ENCODE measurements around the gene ZCCHC10. TPM values are rescaled to one million over a fixed set of nuclear protein-coding genes. Genes with fewer than 3 reads are reported as not detected.
"Not testable (repeated sequence)": the region's sequence is repeated elsewhere in the genome, so short reads cannot be mapped to it uniquely, and the experiment has no call there.

The ZCCHC10 gene
- total and polyA plus RNA-seq, 10 of the 15 experiments (the other 5 are each of a cell fraction or from before 2014, with no cell fraction given): 16.8 to 117 (median 53.5) TPM

DNA sequence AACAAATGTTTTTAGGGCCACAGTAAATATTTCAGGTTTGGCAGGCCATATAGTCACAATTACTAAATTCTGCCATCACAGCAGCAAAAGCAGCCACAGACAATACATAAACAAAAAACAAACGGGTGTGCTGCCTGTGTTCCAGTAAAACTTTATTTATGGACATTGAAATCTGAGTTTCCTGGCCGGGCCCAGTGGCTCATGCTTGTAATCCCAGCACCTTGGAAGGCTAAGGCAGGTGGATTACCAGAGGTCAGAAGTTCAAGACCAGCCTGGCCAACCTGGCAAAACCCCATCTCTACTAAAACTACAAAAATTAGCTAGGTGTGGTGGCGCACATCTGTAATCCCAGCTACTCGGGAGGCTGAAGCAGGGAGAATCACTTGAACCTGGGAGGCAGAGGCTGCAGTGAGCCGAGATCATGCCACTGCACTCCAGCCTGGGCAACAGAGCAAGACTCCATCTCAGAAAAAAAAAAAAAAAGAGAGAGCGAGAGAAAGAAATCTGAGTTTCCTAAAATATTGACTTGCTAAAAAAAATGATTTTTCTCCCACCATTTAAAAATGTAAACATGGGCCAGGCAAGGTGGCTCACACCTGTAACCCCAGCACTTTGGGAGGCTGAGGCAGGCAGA lies 70.1 kb downstream of the ZCCHC10 start:
- WGBS (ENCODE audit: insufficient coverage, insufficient replicate concordance, low lambda C conversion rate, missing lambda C conversion rate): 86% methylated on average over 5 of the region's 6 CpGs
- DNase-seq (ENCODE audit: low read depth, low spot score); POLR2A ChIA-PET; BruUV-seq (replicated peaks); H4K20me1 ChIP-seq (ENCODE audit: control insufficient read depth, insufficient read depth); CTCF ChIA-PET; ATAC-seq; SMC1A ChIA-PET (ENCODE audit: uncharacterized antibody, unreplicated experiment); H3K4me2 ChIP-seq (ENCODE audit: control insufficient read depth, insufficient read depth); H2AFZ ChIP-seq (ENCODE audit: control insufficient read depth, low read depth, low read length); in situ Hi-C loops (cut with MboI); FAIRE-seq; H3K4me3 ChIP-seq; H3K27me3 ChIP-seq (replicated peaks in 1 of 2; ENCODE audit: control insufficient read depth in 2 of 2, insufficient read depth in 2 of 2, low read length in 1 of 2); H3K9ac ChIP-seq (ENCODE audit: control insufficient read depth, insufficient read depth, low read length); H3K27ac ChIP-seq (ENCODE audit: control insufficient read depth, insufficient read depth); H3K36me3 ChIP-seq (ENCODE audit: control insufficient read depth in 2 of 2, insufficient read depth in 2 of 2, low read length in 1 of 2); RAD21 ChIA-PET (ENCODE audit: unreplicated experiment); intact Hi-C loops (cut with micrococcal nuclease; ENCODE audit: unreplicated experiment); H3K9me3 ChIP-seq (replicated peaks; ENCODE audit: control insufficient read depth, insufficient read depth, low read length); H3K4me1 ChIP-seq (ENCODE audit: control insufficient read depth, insufficient read depth, low read length): not testable (repeated sequence)
- peaks cover 72% of the 10 kb centered on the region for H3K79me2 ChIP-seq (ENCODE audit: control insufficient read depth, insufficient read depth, low read length)

DNA sequence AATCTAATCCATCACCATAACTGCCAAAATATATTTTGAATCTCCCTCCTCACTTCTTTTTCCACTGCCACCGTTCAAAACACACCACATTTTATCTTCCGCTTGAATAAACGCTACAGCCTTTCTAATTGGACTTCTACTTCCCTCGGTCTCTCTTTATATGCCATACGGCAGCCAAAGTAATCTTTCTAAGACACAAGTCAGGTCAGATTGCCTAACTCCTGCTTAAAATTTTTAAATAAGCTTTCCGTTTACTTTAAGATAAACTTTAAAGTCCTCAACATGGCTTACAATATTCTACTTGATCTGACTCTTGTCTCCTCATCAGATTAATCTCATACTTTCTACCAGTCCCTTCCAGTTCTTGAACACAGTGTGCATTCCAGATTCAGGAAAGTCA lies 72.6 kb downstream of the ZCCHC10 start:
- H3K36me3 ChIP-seq (ENCODE audit: control insufficient read depth in 2 of 2, insufficient read depth in 2 of 2, low read length in 1 of 2): peaks cover 4 to 9% of the 10 kb centered on the region in 2 experiments; a peak in 2 of 4 replicates
- DNase-seq (ENCODE audit: low read depth, low spot score) (no peak), FAIRE-seq (no peak), ATAC-seq (no peak)
- no peak overlapping the region for H3K9ac ChIP-seq (ENCODE audit: control insufficient read depth, insufficient read depth, low read length)
- no peak overlapping the region for H3K4me2 ChIP-seq (ENCODE audit: control insufficient read depth, insufficient read depth)
- no peak overlapping the region for H3K4me3 ChIP-seq
- intact Hi-C loops (cut with micrococcal nuclease; ENCODE audit: unreplicated experiment) (no loop called here), in situ Hi-C loops (cut with MboI) (no loop called here)
- H3K4me1 ChIP-seq (ENCODE audit: control insufficient read depth, insufficient read depth, low read length): no peaks in the 10 kb centered on the region
- H3K27me3 ChIP-seq (replicated peaks in 1 of 2; ENCODE audit: control insufficient read depth in 2 of 2, insufficient read depth in 2 of 2, low read length in 1 of 2): no peaks in the 10 kb centered on the region
- TF ChIP-seq JUNB (IDR thresholded peaks at IDR 0.05) (no peak), BMI1 (IDR thresholded peaks at IDR 0.05; ENCODE audit: borderline replicate concordance) (no peak), REST (IDR thresholded peaks at IDR 0.05; ENCODE audit: low read depth, low read length) (no peak), EZH2 (IDR thresholded peaks at IDR 0.05; ENCODE audit: borderline replicate concordance, control insufficient read depth, low read depth, low read length) (no peak), PAX8 (IDR thresholded peaks at IDR 0.05) (no peak)
- WGBS (ENCODE audit: insufficient coverage, insufficient replicate concordance, low lambda C conversion rate, missing lambda C conversion rate): 69% methylated on average over 6 of the region's 6 CpGs
- ChIA-PET POLR2A (no interaction called here), CTCF (interaction anchor here (0.5 kb wide), 1 partner anchor 67 kb away, joined by 3 read pairs; no protein-coding TSS in a partner anchor), RAD21 (ENCODE audit: unreplicated experiment) (no interaction called here), SMC1A (ENCODE audit: uncharacterized antibody, unreplicated experiment) (no interaction called here)
- no peak overlapping the region for H3K27ac ChIP-seq (ENCODE audit: control insufficient read depth, insufficient read depth)
- H3K9me3 ChIP-seq (replicated peaks; ENCODE audit: control insufficient read depth, insufficient read depth, low read length): no peaks in the 10 kb centered on the region; the same call in 2 of the 3 replicates
- no peaks in the 10 kb centered on the region; the same call in 1 of the 2 replicates for H4K20me1 ChIP-seq (ENCODE audit: control insufficient read depth, insufficient read depth)
- no peak overlapping the region for H2AFZ ChIP-seq (ENCODE audit: control insufficient read depth, low read depth, low read length)
- H3K79me2 ChIP-seq (ENCODE audit: control insufficient read depth, insufficient read depth, low read length): peaks cover 53% of the 10 kb centered on the region
- no TSS peak for BruUV-seq (replicated peaks)
